DMS79 (cell line): ENCODE measurements around the gene NRP2.

ENCODE experiments used
- DNase-seq: peaks from one replicate; lab custom pipeline; 2025; lab: John Stamatoyannopoulos, UW

NRP2 gene

DNA sequence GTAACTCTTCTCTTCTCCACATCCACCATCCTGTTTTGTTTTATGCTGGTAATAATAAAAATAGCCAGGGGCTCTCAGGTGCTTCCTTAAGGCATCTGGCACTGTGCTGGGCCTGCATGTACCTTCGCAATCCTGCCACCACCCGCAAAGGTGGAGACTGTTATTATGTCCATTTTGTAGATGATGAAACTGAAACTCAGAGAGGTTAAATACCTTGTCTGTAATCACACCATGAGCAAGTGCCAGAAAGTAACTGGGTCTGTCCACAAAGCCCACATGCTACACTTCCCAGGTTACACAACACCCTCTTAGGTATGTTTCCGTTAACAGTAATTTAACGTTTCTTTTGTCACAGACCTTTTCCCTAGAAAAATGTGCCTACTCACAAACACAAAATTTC, 27.0 kb downstream of the NRP2 start:
- no peak for DNase-seq

DNA sequence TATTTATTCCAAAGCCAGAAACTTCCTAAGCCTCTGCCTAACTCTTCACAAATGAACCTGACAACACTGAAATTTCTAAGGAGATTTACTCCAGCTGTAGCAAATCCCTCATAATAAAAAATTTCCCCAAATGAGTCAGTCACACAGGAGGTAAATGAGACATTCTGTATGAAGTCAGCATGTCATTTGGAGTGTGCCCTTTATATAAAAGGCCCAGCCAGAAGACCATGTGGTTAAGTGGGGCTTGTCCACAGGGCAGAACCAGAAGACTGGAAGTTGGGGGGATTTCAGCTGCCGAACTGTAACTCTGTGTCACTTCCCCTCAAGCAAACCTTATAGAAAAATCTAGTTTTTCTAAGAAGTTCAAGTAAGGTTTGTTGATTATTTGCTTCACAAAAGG, 30.2 kb downstream of the NRP2 start:
- no peak for DNase-seq

GRCh38 chr2:205713086-205713485, 30.8 kb downstream of the NRP2 start:
- no peak for DNase-seq

GRCh38 chr2:205714058-205714776, 31.9 kb downstream of the NRP2 start:
- DNase-seq = no peak

DNA sequence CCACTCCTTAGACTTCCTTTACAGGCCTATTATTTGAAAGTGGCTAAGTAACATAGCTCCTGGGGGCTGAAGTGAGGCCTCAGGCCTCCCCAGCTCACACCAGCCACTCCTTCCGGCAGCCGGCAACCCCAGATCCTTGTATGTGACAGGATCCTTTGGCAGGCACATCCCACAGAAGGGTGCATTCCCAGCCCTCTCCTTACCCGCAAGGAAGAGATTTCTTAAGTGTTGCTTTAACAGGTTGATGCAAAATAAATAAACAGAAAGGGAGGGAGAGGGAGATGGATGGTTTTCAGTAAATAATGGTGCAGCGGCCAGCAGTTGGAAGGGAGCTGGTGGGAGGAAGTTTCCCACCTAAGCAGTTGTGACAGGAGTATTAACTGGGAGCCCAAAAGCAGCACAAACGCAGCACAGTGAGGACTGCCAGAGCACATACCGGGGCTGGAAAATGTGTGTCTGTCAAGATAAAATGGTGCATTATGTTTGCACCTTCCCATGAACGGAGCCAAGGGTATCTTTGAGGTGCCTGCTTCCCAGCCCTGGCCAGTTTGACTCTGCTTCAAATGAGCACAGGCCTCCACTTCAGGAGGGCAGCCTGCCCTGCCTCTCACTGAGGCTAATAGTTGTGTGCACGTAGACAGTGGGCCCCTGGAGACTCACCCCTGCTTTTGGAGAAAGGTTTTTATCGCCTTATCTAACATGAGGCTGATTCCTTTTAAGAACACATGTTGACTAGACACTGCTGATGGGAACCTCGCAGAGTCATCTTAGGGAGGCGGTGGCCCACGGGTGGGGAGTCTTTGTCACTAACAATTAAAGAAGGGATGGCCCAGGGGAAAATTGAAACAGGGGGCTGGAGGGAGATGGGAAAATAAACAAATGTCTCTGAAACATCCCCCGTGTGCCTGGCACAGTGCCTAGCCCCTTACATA, 32.8 kb downstream of the NRP2 start:
- DNase-seq = peak; percentile 31

GRCh38 chr2:205715831-205716525, 33.7 kb downstream of the NRP2 start:
- no peak for DNase-seq

DNA sequence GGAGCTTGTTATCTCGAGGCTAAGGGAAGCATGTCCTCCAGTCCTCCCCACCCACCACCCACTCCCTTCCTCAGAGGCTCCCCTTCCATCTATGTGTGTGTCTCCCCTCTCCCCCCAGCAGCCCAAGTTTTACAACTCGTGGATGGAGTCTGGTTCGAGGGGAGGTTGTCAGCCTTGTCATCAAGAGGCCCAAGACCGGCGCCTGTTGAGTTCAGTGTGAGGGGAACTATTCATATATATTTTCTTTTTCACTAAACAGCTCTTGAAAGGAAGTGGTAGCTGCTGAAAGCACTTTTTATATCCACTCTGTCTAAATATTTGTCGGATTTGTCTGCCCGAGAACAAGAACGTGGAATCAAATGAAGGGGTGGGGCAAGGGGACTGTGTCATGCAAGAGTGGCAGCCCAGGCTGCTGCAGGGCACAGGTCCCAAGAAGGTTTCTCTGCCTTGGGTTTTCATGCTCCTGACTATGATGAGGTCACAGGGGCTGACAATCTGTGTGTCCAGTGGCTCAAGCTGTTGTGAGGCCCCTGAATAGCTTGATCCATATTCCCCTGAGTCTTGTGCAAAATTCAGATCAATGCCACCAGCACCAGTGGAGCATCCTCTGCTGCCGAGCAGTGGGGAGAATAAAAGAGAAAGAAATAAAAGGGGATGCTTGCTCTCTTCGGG, 35.0 kb downstream of the NRP2 start:
- DNase-seq = no peak

DNA sequence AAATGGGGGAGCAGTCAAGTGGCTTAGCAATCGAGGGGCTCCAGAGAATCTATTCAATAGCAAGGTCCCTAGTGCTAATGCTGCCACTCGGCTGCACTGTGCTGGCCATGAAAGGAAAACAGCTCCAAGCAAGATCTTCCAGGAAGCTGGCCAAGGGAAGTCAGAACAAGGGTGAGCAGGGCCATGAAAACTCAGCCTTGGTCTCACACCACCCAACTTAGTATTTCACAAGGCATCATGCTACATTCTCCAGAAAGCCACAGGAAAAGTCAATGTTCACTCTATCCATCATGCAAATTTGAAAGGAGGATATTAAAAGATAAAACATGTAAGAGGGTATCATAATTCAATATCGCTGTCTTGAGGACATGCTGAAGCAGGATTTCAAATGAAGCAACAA, 35.7 kb downstream of the NRP2 start:
- no peak for DNase-seq

- no peak for DNase-seq
Measured at GRCh38 chr2:205719847-205720246, 37.5 kb downstream of the NRP2 start.

- no peak for DNase-seq
Measured at GRCh38 chr2:205720451-205720902, 38.2 kb downstream of the NRP2 start.

DNA sequence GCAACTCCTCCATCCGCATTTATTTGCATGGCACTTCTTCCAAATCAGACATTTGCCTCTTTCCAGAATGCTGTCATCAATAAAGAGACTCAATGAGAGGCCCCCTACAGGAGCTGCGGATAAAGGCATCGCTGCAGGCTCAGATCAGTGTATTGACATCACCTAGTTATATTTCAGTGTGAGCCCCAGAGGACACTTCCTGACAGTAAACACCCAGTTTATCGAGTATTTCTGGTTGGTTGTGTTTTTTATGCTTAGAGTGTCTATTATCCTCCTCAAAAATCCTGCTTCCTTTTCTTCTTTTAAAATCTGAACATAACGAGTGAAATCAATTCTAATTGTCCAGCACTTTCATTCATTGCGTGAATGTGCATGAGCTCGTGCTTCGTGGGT, 38.8 kb downstream of the NRP2 start:
- no peak for DNase-seq

DNA sequence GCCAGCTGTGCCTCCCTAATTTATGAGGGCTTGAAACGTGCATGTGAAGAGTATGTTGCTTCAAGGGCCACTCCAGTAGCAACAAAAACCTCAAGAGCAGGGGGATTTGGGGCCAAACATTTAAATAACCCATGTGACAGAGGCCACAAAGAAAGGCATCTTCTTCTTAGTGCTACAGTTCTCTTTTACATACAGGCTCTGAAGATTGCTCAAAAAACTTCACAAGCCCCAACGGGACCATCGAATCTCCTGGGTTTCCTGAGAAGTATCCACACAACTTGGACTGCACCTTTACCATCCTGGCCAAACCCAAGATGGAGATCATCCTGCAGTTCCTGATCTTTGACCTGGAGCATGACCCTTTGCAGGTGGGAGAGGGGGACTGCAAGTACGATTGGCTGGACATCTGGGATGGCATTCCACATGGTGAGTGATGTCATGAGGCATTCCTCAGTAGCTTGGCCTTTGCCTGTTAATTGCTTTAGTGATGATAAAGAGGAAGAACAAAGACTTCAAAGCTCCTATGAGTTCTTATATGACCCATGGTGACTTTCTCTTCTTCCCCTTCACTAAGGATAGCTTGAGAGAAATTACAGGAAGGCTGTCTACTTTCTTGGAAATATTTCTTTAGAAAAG, 40.1 kb downstream of the NRP2 start:
- peak; percentile 93 for DNase-seq

DNA sequence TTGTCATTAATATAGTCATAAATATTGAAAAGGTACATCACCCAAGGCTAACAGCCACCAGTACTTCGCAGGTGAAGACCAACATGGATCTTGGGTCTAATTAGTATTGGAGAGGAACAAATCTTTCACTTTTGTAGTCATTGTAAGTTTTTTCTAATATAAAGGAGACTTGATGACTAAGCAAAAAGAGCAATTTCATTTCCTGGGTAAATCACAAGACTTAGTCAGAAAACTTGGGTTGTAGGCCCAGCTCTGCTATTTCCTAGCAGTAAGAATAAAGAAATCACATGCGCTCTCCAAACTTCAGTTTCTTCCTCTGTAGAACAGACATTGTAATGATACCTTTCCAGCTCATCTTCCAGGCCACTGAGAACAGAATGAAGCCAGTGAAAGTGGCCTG, 40.9 kb downstream of the NRP2 start:
- no peak for DNase-seq

DNA sequence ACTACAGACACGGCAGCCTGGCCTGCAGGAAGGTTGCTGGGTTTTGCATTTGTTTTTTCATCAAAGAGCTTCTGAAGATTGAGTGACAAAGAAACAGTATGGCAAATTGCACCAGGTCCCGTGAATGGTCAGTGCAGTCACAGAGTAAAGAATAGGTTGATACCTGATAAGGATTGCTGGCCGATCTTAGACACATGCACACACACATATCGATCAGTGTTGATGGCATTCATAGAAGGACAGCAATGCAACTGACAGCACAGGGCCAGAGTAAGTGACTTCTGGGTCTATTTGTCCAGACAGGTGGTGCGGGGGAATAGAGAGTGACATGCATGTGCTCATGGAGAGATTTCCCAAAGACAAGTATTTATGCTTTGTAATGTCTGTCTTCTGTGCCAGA, 42.8 kb downstream of the NRP2 start:
- DNase-seq = no peak

GRCh38 chr2:205726506-205726905, 44.2 kb downstream of the NRP2 start:
- no peak for DNase-seq

DNA sequence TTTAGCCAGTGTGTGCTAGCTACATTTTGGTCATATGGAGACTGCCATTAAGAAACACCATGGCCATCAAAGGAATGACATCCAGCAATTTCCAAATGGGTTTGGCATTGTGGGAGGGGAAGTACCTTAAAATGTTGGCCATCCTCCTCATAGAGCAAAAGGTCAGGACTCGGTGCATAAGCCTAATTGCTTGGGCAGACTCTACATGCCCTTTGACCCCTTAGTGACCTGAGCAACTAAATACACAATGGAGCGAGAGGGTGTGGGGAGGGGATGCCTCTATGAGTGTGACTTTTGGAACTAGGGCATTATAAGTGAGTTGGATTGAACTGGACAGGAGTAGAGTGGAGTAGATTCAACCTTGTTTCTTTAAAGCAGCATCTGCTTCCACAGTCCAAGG, 44.9 kb downstream of the NRP2 start:
- no peak for DNase-seq

GRCh38 chr2:205728366-205728765, 46.1 kb downstream of the NRP2 start:
- DNase-seq = no peak

- DNase-seq = peak; percentile 58
Measured at GRCh38 chr2:205730191-205730590, 47.9 kb downstream of the NRP2 start.

DNA sequence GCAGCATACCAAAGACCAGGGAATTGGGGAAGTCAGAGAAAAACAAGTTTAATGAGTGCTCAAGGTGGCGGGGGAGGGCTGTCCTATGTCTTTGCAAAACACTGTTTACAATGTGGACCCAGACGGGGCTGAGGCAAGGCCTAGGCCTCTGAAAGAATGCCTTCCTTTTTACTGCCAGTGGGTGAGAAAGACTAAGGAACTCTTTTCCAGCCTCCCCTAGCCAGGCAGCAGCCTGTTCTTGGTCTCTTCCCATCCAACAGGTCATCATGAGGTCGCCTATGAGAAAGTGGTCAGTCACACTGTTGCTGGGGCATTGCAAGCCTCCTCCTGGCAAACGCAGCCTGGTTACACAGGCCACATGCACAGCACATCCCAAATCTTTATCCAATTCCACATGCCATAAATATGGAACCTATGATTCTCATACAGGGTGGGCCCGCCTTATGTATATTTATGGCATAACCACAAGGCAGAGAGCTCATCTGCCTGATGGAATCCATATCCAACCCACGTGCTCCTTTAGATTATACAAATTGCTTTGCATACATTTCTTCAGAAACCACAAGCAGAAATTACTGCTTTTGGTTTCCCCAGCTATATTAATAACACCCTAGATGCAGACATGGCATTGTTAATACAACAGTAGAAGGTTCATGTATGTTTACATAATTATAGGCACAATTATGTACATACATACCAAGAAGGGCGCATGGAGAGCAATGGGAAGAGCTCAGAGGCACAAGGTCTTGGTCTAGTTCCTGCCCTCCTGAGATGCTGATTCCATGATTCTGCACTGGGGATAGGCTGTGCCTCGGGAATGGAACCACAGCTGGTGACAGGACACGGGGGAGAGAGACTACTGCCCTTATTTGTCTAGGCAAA, 48.6 kb downstream of the NRP2 start:
- DNase-seq = no peak

GRCh38 chr2:205731583-205731981, 49.3 kb downstream of the NRP2 start:
- no peak for DNase-seq

GRCh38 chr2:205732314-205732713, 50.0 kb downstream of the NRP2 start:
- DNase-seq = peak; percentile 23
